HG03571 (cell line): ENCODE data around the gene ZNF611.
"Not testable (repeated sequence)": the region's sequence is repeated elsewhere in the genome, so short reads cannot be mapped to it uniquely, and the experiment has no call there.

Experiments
- ATAC-seq: cut with Tn5 transposase; IDR thresholded peaks from one replicate; pipeline ENCODE4 v1.9.1; 2021; ENCODE audit not compliant: unreplicated experiment

ZNF611 gene

GRCh38 chr19:52720541-52720940 lies 14.3 kb downstream of the ZNF611 start:
- ATAC-seq: not testable (repeated sequence)

GRCh38 chr19:52716522-52716921 lies 18.3 kb downstream of the ZNF611 start:
- ATAC-seq: no peak

- ATAC-seq: not testable (repeated sequence)
Observed at GRCh38 chr19:52715902-52716301, 18.9 kb downstream of the ZNF611 start.

GRCh38 chr19:52715330-52715729 lies 19.5 kb downstream of the ZNF611 start:
- not testable (repeated sequence) for ATAC-seq

GRCh38 chr19:52713051-52713450 lies 21.8 kb downstream of the ZNF611 start:
- ATAC-seq: not testable (repeated sequence)

GRCh38 chr19:52711661-52712060 lies 23.2 kb downstream of the ZNF611 start:
- not testable (repeated sequence) for ATAC-seq

GRCh38 chr19:52710538-52710937 lies 24.3 kb downstream of the ZNF611 start:
- no peak for ATAC-seq

GRCh38 chr19:52705615-52706014 lies 29.2 kb downstream of the ZNF611 start:
- not testable (repeated sequence) for ATAC-seq

GRCh38 chr19:52703917-52704316 lies 30.9 kb downstream of the ZNF611 start:
- no peak for ATAC-seq

GRCh38 chr19:52700673-52701072 lies 34.2 kb downstream of the ZNF611 start:
- ATAC-seq: no peak

- ATAC-seq: not testable (repeated sequence)
Observed at GRCh38 chr19:52699555-52699954, 35.3 kb downstream of the ZNF611 start.

- no peak for ATAC-seq
Observed at GRCh38 chr19:52695996-52696395, 38.8 kb downstream of the ZNF611 start.

- no peak for ATAC-seq
Observed at GRCh38 chr19:52694921-52695320, 39.9 kb downstream of the ZNF611 start.

- not testable (repeated sequence) for ATAC-seq
Observed at GRCh38 chr19:52694281-52694680, 40.6 kb downstream of the ZNF611 start.

- no peak for ATAC-seq
Observed at GRCh38 chr19:52692431-52693008, 42.3 kb downstream of the ZNF611 start.

GRCh38 chr19:52691737-52692136 lies 43.1 kb downstream of the ZNF611 start:
- no peak for ATAC-seq

- ATAC-seq: no peak
Observed at GRCh38 chr19:52691215-52691610, 43.6 kb downstream of the ZNF611 start.

- ATAC-seq: peak; percentile 91
Observed at GRCh38 chr19:52690369-52691214, 44.3 kb downstream of the ZNF611 start.

- peak; percentile 38 for ATAC-seq
Observed at GRCh38 chr19:52689843-52690368, 44.9 kb downstream of the ZNF611 start.

GRCh38 chr19:52688925-52689796 lies 45.7 kb downstream of the ZNF611 start:
- not testable (repeated sequence) for ATAC-seq

- no peak for ATAC-seq
Observed at GRCh38 chr19:52688335-52688734, 46.5 kb downstream of the ZNF611 start.
